ENCODE results near the gene IRGM.

The IRGM gene

DNA sequence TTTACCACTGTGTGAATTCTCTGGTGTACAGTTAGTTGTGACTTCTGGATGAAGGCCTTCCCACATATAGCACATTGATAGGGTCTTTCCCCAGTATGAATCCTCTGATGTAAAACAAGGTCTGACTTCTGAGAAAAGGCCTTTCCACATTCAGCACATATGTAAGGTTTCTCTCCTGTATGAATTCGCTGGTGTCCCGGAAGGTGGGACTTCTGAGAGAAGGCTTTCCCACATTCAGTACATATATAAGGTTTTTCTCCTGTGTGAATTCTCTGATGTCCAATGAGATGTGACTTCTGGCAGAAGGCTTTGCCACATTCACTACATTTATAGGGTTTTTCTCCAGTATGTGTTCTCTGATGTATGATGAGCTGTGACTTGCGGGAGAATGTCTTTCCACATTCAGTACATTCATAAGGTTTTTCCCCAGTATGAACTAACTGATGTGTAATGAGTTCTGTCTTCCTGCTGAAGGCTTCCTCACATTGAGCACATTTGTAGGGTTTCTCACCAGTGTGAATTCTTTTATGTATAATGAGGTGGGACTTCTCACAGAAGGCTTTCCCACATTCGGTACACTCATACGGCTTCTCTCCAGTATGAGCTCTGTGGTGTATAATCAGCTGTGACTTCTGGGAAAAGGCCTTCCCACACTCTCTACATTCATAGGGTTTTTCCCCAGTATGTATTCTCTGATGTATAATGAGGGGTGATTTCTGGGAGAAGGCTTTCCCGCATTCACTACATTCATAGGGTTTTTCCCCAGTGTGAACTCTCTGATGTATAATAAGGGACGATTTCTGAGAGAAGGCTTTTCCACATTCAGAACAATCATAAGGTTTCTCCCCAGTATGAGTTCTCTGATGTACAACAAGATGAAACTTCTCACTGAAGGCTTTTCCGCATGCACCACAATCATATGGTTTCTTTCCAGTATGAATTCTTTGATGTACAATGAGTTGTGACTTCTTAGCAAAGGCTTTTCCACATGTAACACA lies 49.4 kb downstream of the IRGM start:
- DNase-seq (ENCODE audit: low spot score): no peak
